Activated T-cell treated with anti-CD3 and anti-CD28 coated beads, Interleukin-2, amount 50 U/mL, for 72 hours (primary cell): ENCODE results near the gene TSPEAR. TPM values are rescaled to one million over a fixed set of nuclear protein-coding genes. Genes with fewer than 3 reads are reported as not detected.
"Not testable (repeated sequence)": the region's sequence is repeated elsewhere in the genome, so short reads cannot be mapped to it uniquely, and the experiment has no call there.

Experiments
- ATAC-seq, 2 donors: fragments of 150-1000 bp; cut with Tn5 transposase; replicated peaks in 1 of 2; 2 replicates each; pipeline ENCODE4 v1.10.0; 2021; ENCODE audit warnings: moderate library complexity in 2 of 2, mild to moderate bottlenecking in 1 of 2
- DNase-seq, 2 donors: peaks; one replicate each; pipeline ENCODE4 v3.0.0; 2021 to 2022; ENCODE audit warnings: mixed read lengths in 1 of 2
- H3K27ac Mint-ChIP-seq: one replicate; pipeline ENCODE4 v1.8.0; 2022; ENCODE audit warnings: mild to moderate bottlenecking, moderate library complexity, mixed read lengths
- H3K27me3 Mint-ChIP-seq: one replicate; pipeline ENCODE4 v1.8.0; 2022; ENCODE audit warnings: low read depth, mixed read lengths
- H3K36me3 Mint-ChIP-seq, 2 donors: one replicate each; pipeline ENCODE4 v1.8.0; 2022; ENCODE audit warnings: mixed read lengths in 2 of 2, mild to moderate bottlenecking in 1 of 2; ENCODE audit not compliant: insufficient read depth in 2 of 2
- H3K4me1 Mint-ChIP-seq: one replicate; pipeline ENCODE4 v1.8.0; 2022; ENCODE audit warnings: low read depth, mixed read lengths
- H3K4me3 Mint-ChIP-seq, 2 donors: one replicate each; pipeline ENCODE4 v1.8.0; 2022; ENCODE audit warnings: mild to moderate bottlenecking in 2 of 2, mixed read lengths in 2 of 2, moderate library complexity in 2 of 2
- H3K9me3 Mint-ChIP-seq, 2 donors: one replicate each; pipeline ENCODE4 v1.8.0; 2022; ENCODE audit warnings: mixed read lengths in 2 of 2
- total RNA-seq, 2 donors: library from RNA; stranded (reverse); gene quantifications; one replicate each; pipeline ENCODE4 v1.2.3, GENCODE V29; 2022

Gene TSPEAR
- total RNA-seq, 2 donors from 2014 or later: not detected

GRCh38 chr21:44558329-44558675 is 153.1 kb downstream of the TSPEAR start:
- not testable (repeated sequence) for H3K36me3 Mint-ChIP-seq, H3K27me3 Mint-ChIP-seq, H3K4me1 Mint-ChIP-seq, ATAC-seq, DNase-seq, H3K4me3 Mint-ChIP-seq, H3K27ac Mint-ChIP-seq
- peaks cover 11 to 19% of the 10 kb centered on the region in 2 donors for H3K9me3 Mint-ChIP-seq

GRCh38 chr21:44557491-44558328 is 153.7 kb downstream of the TSPEAR start:
- peaks cover 10 to 19% of the 10 kb centered on the region in 2 donors for H3K9me3 Mint-ChIP-seq
- H3K27ac Mint-ChIP-seq: no peak overlapping the region
- H3K36me3 Mint-ChIP-seq: peaks cover 3 to 11% of the 10 kb centered on the region in 2 donors
- H3K4me1 Mint-ChIP-seq: no peaks in the 10 kb centered on the region
- DNase-seq: no peak
- H3K4me3 Mint-ChIP-seq: no peak overlapping the region
- H3K27me3 Mint-ChIP-seq: no peaks in the 10 kb centered on the region
- ATAC-seq: no peak

GRCh38 chr21:44556879-44557278 is 154.5 kb downstream of the TSPEAR start:
- no peak overlapping the region for H3K27ac Mint-ChIP-seq
- DNase-seq: no peak
- no peaks in the 10 kb centered on the region for H3K4me1 Mint-ChIP-seq
- H3K36me3 Mint-ChIP-seq: peaks cover 3 to 9% of the 10 kb centered on the region in 2 donors
- no peak overlapping the region for H3K4me3 Mint-ChIP-seq
- no peaks in the 10 kb centered on the region for H3K27me3 Mint-ChIP-seq
- peaks cover 4 to 15% of the 10 kb centered on the region in 2 donors for H3K9me3 Mint-ChIP-seq
- no peak for ATAC-seq

- no peak for DNase-seq
- H3K36me3 Mint-ChIP-seq: peaks cover 0 to 7% of the 10 kb centered on the region in 2 donors
- H3K27me3 Mint-ChIP-seq: no peaks in the 10 kb centered on the region
Measured at GRCh38 chr21:44555200-44555875, 156.0 kb downstream of the TSPEAR start.

GRCh38 chr21:44552681-44553080 is 158.7 kb downstream of the TSPEAR start:
- Mint-ChIP-seq H3K4me1 (peaks cover 9% of the 10 kb centered on the region), H3K27ac (no peak overlapping the region), H3K27me3 (no peaks in the 10 kb centered on the region), H3K4me3 (no peak overlapping the region), H3K9me3 (peaks cover under 1 to 4% of the 10 kb centered on the region in 2 donors), H3K36me3 (peaks cover 2 to 8% of the 10 kb centered on the region in 2 donors)
- DNase-seq: no peak
- no peak for ATAC-seq

More at GRCh38 chr21:44555200-44555875, 156.0 kb downstream of the TSPEAR start:
- no peaks in the 10 kb centered on the region for H3K4me1 Mint-ChIP-seq
- no peak overlapping the region for H3K4me3 Mint-ChIP-seq
- no peak for ATAC-seq
- H3K9me3 Mint-ChIP-seq: peaks cover 0 to 4% of the 10 kb centered on the region in 2 donors
- H3K27ac Mint-ChIP-seq: no peak overlapping the region

- H3K4me3 Mint-ChIP-seq: no peak overlapping the region
- peaks cover 6 to 9% of the 10 kb centered on the region in 2 donors for H3K9me3 Mint-ChIP-seq
- DNase-seq (no peak), ATAC-seq (no peak)
- H3K4me1 Mint-ChIP-seq: peaks cover 14% of the 10 kb centered on the region
- no peak overlapping the region for H3K27ac Mint-ChIP-seq
- H3K27me3 Mint-ChIP-seq: no peaks in the 10 kb centered on the region
- peaks cover 6 to 13% of the 10 kb centered on the region in 2 donors for H3K36me3 Mint-ChIP-seq
Measured at GRCh38 chr21:44552136-44552535, 159.2 kb downstream of the TSPEAR start.

- H3K27ac Mint-ChIP-seq: no peak within 1 kb of the TSS
- no peaks in the 10 kb centered on the region for H3K27me3 Mint-ChIP-seq
- peaks cover 18% of the 10 kb centered on the region for H3K4me1 Mint-ChIP-seq
- no peak within 1 kb of the TSS for H3K4me3 Mint-ChIP-seq
- H3K36me3 Mint-ChIP-seq: peaks cover 12 to 20% of the 10 kb centered on the region in 2 donors
- no peak for DNase-seq
- H3K9me3 Mint-ChIP-seq: peaks cover 13 to 16% of the 10 kb centered on the region in 2 donors
- ATAC-seq: no peak
Measured at GRCh38 chr21:44551340-44551961, 159.9 kb downstream of the TSPEAR start, which contains the start of gene KRTAP10-2. TSS of gene KRTAP10-2 (minus strand) at chr21:44551505. CDS start at chr21:44551458, 47 bp downstream.

- Mint-ChIP-seq H3K27me3 (no peaks in the 10 kb centered on the region), H3K4me1 (peaks cover 18% of the 10 kb centered on the region), H3K27ac (no peak overlapping the region), H3K9me3 (peaks cover 13 to 16% of the 10 kb centered on the region in 2 donors), H3K36me3 (peaks cover 12 to 21% of the 10 kb centered on the region in 2 donors), H3K4me3 (no peak overlapping the region)
- ATAC-seq (no peak), DNase-seq (no peak)
Measured at GRCh38 chr21:44550807-44551206, 160.6 kb downstream of the TSPEAR start.

- not testable (repeated sequence) for DNase-seq, H3K27ac Mint-ChIP-seq, H3K27me3 Mint-ChIP-seq, H3K4me3 Mint-ChIP-seq, ATAC-seq
- Mint-ChIP-seq H3K36me3 (peaks cover 12 to 25% of the 10 kb centered on the region in 2 donors), H3K4me1 (peaks cover 18% of the 10 kb centered on the region), H3K9me3 (peaks cover 13 to 16% of the 10 kb centered on the region in 2 donors)
Measured at GRCh38 chr21:44550285-44550684, 161.1 kb downstream of the TSPEAR start.

GRCh38 chr21:44549525-44550211 is 161.7 kb downstream of the TSPEAR start:
- Mint-ChIP-seq H3K27ac (no peak overlapping the region), H3K9me3 (peaks cover 13 to 15% of the 10 kb centered on the region in 2 donors), H3K4me1 (peaks cover 18% of the 10 kb centered on the region), H3K36me3 (peaks cover 12 to 25% of the 10 kb centered on the region in 2 donors), H3K4me3 (no peak overlapping the region), H3K27me3 (no peaks in the 10 kb centered on the region)
- ATAC-seq (no peak), DNase-seq (no peak)

- Mint-ChIP-seq H3K27me3 (no peaks in the 10 kb centered on the region), H3K27ac (no peak overlapping the region)
Measured at GRCh38 chr21:44548922-44549321, 162.4 kb downstream of the TSPEAR start.

GRCh38 chr21:44548381-44548780 is 163.0 kb downstream of the TSPEAR start:
- no peak overlapping the region for H3K4me3 Mint-ChIP-seq
- peaks cover 18% of the 10 kb centered on the region for H3K4me1 Mint-ChIP-seq
- H3K36me3 Mint-ChIP-seq: peaks cover 12 to 25% of the 10 kb centered on the region in 2 donors
- DNase-seq (no peak), ATAC-seq (no peak)
- peaks cover 13 to 16% of the 10 kb centered on the region in 2 donors for H3K9me3 Mint-ChIP-seq
- no peak overlapping the region for H3K27ac Mint-ChIP-seq
- H3K27me3 Mint-ChIP-seq: no peaks in the 10 kb centered on the region

More at GRCh38 chr21:44548922-44549321, 162.4 kb downstream of the TSPEAR start:
- H3K4me3 Mint-ChIP-seq: no peak overlapping the region
- DNase-seq (no peak), ATAC-seq (no peak)
- H3K9me3 Mint-ChIP-seq: peaks cover 13 to 16% of the 10 kb centered on the region in 2 donors
- H3K36me3 Mint-ChIP-seq: peaks cover 12 to 25% of the 10 kb centered on the region in 2 donors
- peaks cover 18% of the 10 kb centered on the region for H3K4me1 Mint-ChIP-seq
